ENCODE results near the gene TMEM26.

TMEM26 gene

GRCh38 chr10:61481597-61481996 is 28.4 kb upstream of the TMEM26 start:
- no peak for TF ChIP-seq CTCF (conservative IDR thresholded peaks at IDR 0.05)
- TF ChIP-seq ZFX (IDR thresholded peaks at IDR 0.05) = no peak
- H3K27ac ChIP-seq = no peak overlapping the region

- H3K27ac ChIP-seq = no peak overlapping the region
- no peak for TF ChIP-seq CTCF (conservative IDR thresholded peaks at IDR 0.05)
- no peak for TF ChIP-seq ZFX (IDR thresholded peaks at IDR 0.05)
These were observed 27.0 kb upstream of the TMEM26 start for GRCh38 chr10:61480208-61480607.

- H3K27ac ChIP-seq = no peak overlapping the region
- no peak for TF ChIP-seq ZFX (IDR thresholded peaks at IDR 0.05)
- TF ChIP-seq CTCF (conservative IDR thresholded peaks at IDR 0.05) = peak; percentile 16
These were observed 25.6 kb upstream of the TMEM26 start for GRCh38 chr10:61478621-61479312.

- TF ChIP-seq CTCF (conservative IDR thresholded peaks at IDR 0.05) = no peak
- TF ChIP-seq ZFX (IDR thresholded peaks at IDR 0.05) = no peak
- no peak overlapping the region for H3K27ac ChIP-seq
These were observed 24.3 kb upstream of the TMEM26 start for GRCh38 chr10:61477451-61477850.

- no peak for TF ChIP-seq ZFX (IDR thresholded peaks at IDR 0.05)
- TF ChIP-seq CTCF (conservative IDR thresholded peaks at IDR 0.05) = no peak
- no peak overlapping the region for H3K27ac ChIP-seq
These were observed 23.3 kb upstream of the TMEM26 start for GRCh38 chr10:61476529-61476928.

GRCh38 chr10:61475449-61475873 is 22.3 kb upstream of the TMEM26 start:
- TF ChIP-seq CTCF (conservative IDR thresholded peaks at IDR 0.05) = no peak
- TF ChIP-seq ZFX (IDR thresholded peaks at IDR 0.05) = no peak
- H3K27ac ChIP-seq = no peak overlapping the region

GRCh38 chr10:61472090-61472674 is 19.0 kb upstream of the TMEM26 start:
- peak; percentile 24 for TF ChIP-seq CTCF (conservative IDR thresholded peaks at IDR 0.05)
- no peak for TF ChIP-seq ZFX (IDR thresholded peaks at IDR 0.05)
- no peak overlapping the region; the same call in 1 of the 2 replicates for H3K27ac ChIP-seq
